Measurements from ENCODE around the gene RHOB.

DNA sequence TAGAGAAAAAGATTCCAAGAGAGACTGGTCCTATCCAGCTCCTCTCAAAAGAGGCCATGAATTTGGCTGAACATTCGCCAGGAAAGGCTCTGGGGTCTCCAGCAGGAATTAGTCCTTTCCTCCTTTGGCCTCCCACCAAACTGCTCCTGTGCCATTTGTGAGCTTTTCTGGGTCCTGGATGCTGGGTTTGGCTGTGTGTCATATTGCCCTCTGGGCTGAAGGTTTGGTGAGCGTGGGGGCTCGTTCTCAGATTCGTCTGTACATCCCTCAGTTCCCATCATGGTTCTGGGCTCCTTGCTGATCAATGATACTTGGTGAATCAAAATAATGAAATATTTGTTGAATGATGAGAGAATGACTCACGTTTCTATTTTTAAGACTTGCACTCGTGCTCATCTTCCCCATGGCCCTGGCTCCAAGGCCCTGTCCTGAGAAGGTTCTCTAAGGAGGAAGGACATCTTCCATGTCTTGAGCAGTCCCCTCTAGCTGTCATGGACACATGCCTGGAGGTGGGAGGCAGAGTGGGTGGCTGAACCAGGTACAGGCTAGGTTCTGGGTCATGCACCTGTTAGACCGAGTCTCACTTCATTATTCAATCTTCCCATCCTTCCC, 47.8 kb upstream of the RHOB start:
- TF ChIP-seq, protein P1, sequence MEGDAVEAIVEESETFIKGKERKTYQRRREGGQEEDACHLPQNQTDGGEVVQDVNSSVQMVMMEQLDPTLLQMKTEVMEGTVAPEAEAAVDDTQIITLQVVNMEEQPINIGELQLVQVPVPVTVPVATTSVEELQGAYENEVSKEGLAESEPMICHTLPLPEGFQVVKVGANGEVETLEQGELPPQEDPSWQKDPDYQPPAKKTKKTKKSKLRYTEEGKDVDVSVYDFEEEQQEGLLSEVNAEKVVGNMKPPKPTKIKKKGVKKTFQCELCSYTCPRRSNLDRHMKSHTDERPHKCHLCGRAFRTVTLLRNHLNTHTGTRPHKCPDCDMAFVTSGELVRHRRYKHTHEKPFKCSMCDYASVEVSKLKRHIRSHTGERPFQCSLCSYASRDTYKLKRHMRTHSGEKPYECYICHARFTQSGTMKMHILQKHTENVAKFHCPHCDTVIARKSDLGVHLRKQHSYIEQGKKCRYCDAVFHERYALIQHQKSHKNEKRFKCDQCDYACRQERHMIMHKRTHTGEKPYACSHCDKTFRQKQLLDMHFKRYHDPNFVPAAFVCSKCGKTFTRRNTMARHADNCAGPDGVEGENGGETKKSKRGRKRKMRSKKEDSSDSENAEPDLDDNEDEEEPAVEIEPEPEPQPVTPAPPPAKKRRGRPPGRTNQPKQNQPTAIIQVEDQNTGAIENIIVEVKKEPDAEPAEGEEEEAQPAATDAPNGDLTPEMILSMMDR (IDR thresholded peaks at IDR 0.05) = no peak
- no peak for TF ChIP-seq POLR2A (IDR thresholded peaks at IDR 0.05)
